ENCODE measurements around the gene KRT26.

DNA sequence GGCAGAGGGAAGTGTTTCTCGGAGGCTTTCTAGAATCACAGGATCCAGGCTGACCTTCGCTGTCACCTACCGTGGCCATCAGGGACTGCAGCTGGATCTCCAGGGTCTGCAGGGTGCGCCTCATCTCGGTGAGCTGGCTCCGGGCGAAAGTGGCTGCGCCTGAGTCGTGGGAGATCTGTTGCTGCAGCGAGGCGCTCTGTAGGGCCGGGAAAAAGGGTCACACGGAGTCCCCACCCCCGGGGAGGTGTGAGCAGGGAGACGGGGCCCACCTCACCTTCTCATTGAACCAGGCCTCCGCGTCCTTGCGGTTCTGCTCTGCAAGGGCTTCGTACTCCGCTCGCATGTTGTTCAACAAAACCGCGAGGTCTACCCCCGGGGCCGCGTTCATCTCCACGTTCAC, 24.8 kb upstream of the KRT26 start:
- no peak for TF ChIP-seq EZH2 (IDR thresholded peaks at IDR 0.05; ENCODE audit: low read length, unreplicated experiment)
- TF ChIP-seq, protein P1, sequence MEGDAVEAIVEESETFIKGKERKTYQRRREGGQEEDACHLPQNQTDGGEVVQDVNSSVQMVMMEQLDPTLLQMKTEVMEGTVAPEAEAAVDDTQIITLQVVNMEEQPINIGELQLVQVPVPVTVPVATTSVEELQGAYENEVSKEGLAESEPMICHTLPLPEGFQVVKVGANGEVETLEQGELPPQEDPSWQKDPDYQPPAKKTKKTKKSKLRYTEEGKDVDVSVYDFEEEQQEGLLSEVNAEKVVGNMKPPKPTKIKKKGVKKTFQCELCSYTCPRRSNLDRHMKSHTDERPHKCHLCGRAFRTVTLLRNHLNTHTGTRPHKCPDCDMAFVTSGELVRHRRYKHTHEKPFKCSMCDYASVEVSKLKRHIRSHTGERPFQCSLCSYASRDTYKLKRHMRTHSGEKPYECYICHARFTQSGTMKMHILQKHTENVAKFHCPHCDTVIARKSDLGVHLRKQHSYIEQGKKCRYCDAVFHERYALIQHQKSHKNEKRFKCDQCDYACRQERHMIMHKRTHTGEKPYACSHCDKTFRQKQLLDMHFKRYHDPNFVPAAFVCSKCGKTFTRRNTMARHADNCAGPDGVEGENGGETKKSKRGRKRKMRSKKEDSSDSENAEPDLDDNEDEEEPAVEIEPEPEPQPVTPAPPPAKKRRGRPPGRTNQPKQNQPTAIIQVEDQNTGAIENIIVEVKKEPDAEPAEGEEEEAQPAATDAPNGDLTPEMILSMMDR (conservative IDR thresholded peaks at IDR 0.05; ENCODE audit: low read depth, low read length), result no peak
- TF ChIP-seq EZH2phosphoT487 (IDR thresholded peaks at IDR 0.05; ENCODE audit: borderline replicate concordance, low read length), result no peak
